HG03571 (cell line): ENCODE measurements around the gene ZMYND10.

ENCODE experiments used
- ATAC-seq: cut with Tn5 transposase; IDR thresholded peaks from one replicate; pipeline ENCODE4 v1.9.1; 2021; ENCODE audit not compliant: unreplicated experiment

The ZMYND10 gene

GRCh38 chr3:50327129-50327528 is 18.4 kb downstream of the ZMYND10 start:
- ATAC-seq = no peak

GRCh38 chr3:50326182-50326541 is 19.4 kb downstream of the ZMYND10 start:
- no peak for ATAC-seq

DNA sequence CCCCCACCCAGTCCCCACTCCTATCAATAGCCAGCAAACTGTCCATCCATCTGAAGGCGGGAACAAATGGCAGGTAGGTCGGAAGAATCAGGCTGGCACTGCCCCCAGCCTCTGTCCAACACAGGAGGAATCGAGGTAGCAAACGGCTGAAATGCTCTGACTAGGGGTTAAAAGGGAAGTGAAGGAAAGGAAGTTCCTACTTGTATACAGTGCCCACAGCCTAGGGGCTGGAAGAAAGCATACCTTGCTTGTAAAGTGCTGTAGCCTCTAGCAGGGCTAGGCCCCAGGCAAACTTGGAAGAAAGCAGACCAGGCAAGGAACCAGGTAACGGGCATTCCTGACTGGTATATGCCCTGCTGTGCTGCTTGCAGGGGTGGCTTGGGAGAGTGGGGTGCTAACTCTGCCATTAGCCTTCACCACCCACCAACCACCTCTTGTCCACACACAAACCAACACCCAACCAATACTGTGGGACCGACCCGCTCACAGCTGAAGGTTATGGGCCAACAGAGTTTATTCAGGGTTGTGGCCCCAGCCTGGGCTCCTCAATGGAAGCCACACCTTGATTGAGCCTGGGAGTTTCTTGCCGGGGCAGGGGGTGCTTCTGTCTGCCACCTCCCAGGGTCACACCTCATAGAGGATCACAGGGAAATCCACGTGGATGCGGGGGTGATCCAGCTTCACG is 19.9 kb downstream of the ZMYND10 start:
- ATAC-seq = no peak

GRCh38 chr3:50325113-50325480 is 20.4 kb downstream of the ZMYND10 start:
- ATAC-seq = no peak

DNA sequence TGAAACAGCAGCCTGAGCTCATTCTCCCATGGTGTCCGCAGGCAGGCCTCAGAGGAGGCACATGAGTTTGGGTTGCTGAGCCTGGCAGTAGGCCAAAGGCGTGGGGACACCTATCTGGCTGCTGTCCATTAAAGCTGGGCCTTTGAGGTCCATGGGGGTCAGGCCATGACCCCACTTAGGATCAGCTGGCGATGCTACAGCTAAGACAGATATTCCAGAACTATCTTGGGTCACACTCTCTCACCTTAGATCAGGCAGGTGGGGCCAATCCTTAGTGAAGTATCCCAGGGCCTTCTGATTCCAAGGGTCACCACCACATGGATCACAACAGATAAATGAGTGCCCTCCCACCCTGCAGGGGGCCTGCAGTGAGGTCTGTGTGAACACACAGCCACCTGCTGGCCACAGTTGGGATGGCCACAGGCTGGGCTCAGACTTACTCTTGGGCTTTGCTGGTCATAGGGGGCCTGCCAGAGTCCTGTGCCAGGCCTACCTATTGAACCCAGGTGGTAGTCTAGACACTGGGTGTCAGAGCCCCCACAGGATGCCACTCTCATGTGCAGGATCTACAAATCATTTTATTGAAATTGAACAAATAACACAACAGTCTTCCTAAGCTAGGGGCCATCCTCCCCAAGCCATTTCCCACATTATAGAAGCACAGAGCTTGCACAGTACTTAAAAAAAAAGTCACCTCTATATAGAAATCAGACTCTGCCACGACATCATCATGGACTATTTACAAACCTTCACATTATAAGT is 21.0 kb downstream of the ZMYND10 start:
- peak; percentile 23 for ATAC-seq

DNA sequence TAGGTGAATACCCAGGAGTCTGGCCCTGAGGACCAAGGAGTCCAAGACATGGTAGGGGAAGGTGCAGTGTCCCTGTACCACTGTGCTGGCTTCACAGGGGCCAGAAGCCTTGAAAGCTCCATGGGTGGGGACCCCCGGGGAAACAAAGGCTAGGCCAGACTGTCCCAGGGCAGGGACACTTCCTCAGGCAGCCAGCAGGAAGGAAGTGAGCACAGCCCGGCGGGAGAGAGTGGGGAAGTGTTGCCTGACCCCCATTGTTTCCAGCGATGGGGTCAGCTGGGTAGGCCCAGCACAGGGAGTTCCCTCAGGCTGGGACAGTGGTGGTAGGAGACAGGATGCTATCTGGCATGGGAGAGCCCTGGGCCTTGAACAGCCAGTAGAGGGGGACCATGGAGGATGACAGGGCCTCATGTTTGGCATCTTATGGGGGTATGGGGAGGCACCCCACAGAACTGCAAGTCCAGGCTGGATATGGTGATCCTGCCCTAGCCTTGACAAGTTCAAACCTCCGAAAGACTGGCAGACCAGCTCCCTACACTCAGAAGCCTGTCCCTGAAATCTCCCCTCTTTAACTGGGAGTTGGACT is 21.8 kb downstream of the ZMYND10 start:
- no peak for ATAC-seq

DNA sequence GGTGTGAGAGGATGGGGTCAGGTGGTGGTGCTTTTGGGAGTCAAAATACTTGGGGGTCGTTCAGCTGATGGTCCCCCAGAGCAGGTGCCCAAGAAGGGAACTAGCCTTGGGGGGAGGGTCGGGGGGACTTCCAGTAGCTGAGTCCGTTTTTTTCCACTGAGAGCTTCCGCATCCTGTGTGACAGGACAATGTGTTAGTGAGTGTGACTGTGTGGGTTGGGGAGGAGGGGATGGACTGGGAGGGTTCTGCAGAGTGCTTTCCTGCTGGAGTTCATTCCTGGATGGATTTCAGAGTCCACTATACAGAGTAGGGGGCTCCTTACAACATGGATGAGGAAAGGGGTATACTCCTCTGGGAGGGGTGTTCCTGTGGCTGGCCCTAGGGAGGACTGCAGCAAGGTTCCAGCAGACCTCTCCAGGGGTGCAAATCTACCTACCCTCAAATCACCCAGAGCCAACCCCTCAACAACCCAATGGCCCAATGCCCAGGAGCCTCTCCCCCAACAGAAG is 22.4 kb downstream of the ZMYND10 start:
- no peak for ATAC-seq

- ATAC-seq = no peak
These were observed 23.0 kb downstream of the ZMYND10 start, which contains the start of gene HYAL2 for GRCh38 chr3:50322386-50323091. TSS of gene HYAL2 (minus strand) at chr3:50322745. CDS start at chr3:50320489, 2,256 bp downstream.

- no peak for ATAC-seq
These were observed 23.5 kb downstream of the ZMYND10 start for GRCh38 chr3:50322115-50322385.

GRCh38 chr3:50321336-50322114 is 24.0 kb downstream of the ZMYND10 start:
- ATAC-seq = peak; percentile 70

DNA sequence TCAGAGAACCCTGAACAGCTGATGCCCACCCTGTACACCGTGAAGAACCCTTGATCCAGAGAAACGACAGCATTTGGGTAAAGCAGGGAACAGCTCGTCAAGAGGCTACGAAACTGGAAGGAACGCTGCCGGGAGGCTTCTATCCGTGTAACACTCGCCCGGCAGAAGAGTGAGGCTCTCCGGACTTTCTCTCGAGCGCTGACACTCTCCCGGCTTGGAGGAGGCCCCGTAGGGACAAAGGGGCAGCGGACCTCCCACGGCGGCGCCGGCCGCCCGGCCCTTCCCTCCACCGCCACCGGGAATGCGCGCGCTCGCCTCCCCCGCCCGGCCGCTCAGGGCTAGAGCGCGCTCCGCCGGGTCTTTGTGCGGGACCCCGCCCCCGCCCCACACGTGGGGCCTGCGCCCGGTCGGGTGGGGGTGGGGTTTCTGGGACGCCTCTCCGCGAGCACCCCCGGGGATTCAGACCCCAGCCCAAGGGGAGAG is 24.6 kb downstream of the ZMYND10 start:
- peak; percentile 39 for ATAC-seq

DNA sequence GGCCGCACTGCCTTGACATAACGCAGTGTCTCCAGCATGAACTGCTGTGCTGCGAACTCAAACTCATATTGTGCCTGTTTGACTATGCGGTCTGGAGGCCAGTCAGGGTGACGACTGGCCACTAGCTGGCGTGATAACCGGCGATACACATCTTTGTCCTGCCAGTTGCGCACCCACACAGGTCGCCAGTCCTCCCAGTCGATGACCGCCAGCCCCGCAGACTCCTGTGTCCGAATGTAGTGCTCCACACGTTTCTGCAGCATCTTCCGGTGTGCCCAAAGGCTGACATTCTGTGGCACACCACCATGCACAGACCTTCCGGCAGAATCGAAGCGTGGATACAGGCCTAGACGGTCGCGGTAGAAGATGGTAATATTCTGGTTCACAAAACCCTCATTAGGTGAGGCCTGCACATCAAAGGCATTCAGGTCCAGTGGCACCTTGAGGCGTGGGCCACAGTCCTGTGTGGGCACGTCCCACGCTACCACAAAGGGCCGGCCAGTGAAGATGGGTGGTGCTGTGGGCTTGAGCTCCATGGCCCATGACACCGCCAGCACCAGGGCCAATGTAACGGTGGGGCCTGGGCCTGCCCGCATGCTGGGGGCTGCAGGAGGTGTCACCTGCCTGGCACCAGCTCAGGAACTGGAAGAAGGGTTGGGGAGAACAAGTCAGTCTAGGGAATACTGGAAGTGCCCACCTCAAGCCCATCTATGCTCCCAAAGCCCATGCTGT is 25.5 kb downstream of the ZMYND10 start:
- no peak for ATAC-seq

GRCh38 chr3:50319181-50319893 is 26.2 kb downstream of the ZMYND10 start:
- ATAC-seq = no peak

- ATAC-seq = no peak
These were observed 26.9 kb downstream of the ZMYND10 start for GRCh38 chr3:50318615-50319014.

- ATAC-seq = no peak
These were observed 27.4 kb downstream of the ZMYND10 start for GRCh38 chr3:50318163-50318562.

GRCh38 chr3:50317300-50317699 is 28.2 kb downstream of the ZMYND10 start:
- ATAC-seq = no peak

- ATAC-seq = no peak
These were observed 28.8 kb downstream of the ZMYND10 start for GRCh38 chr3:50316657-50317242.

DNA sequence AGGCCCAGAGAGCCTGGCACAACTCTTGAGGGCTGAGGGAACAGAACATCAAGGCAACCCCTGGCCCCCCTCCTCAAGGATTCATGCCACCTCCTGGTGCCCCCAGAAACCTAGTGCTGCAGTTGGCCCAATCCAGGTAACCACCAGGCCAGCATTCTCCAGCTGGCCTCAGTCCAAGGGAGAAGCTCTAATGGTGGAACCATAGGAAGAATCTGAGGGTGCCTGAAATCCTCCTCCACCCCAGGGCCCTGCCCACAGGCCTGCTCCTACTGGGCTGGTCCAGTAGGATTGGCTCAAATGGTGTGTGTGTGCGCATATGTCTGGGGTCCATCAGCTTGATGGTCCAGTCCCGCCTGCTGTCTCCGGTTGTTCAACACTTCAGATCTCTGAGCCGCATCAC is 30.7 kb downstream of the ZMYND10 start:
- ATAC-seq = no peak

- ATAC-seq = no peak
These were observed 31.2 kb downstream of the ZMYND10 start for GRCh38 chr3:50314342-50314741.
